SK-N-SH (cell line): ENCODE results near the gene CAMK2B. TPM values are rescaled to one million over a fixed set of nuclear protein-coding genes. Genes with fewer than 3 reads are reported as not detected.
A peak's percentile ranks its signal among the peaks of the same experiment; 100 is the strongest.

Source experiments
- CTCF ChIA-PET: fragments of 300-600, 350-600 bp; formaldehyde crosslinking; extraction: SDS; loops from one replicate; lab custom pipeline; 2021; lab: Yijun Ruan, JAX
- POLR2A ChIA-PET: fragments of 350-600 bp; sonication (Branson Sonifier 250); formaldehyde crosslinking; extraction: SDS; loops from one replicate; lab custom pipeline; 2020; ENCODE audit warnings: antibody characterized with exemption, inconsistent platforms; lab: Yijun Ruan, JAX
- DNase-seq: peaks from one replicate; pipeline ENCODE4 v3.0.0; 2012
- H2AFZ ChIP-seq: fragments of 200-600 bp; sonication (generic); 2 replicates; pipeline ENCODE4 v1.8.1; 2016; ENCODE audit warnings: antibody characterized with exemption, mild to moderate bottlenecking, low read depth
- H3F3A ChIP-seq: fragments of 200-600 bp; sonication (generic); replicated peaks from 2 replicates; pipeline ENCODE3; 2016; ENCODE audit warnings: antibody characterized with exemption, mild to moderate bottlenecking; ENCODE audit not compliant: insufficient read depth
- H3K27ac ChIP-seq, 2 experiments: fragments of 200-500 bp in 1 of 2; fragments of 200-600 bp in 1 of 2; sonication (Bioruptor generic) in 1 of 2; sonication (generic), shearing (Covaris generic) in 1 of 2; 2 replicates each; pipeline versions ENCODE4 v1.5.1 to v1.6.1; 2014 to 2016; ENCODE audit warnings: low read depth in 2 of 2, inconsistent platforms in 1 of 2, low read length in 1 of 2, mild to moderate bottlenecking in 1 of 2, mixed read lengths in 1 of 2
- H3K27me3 ChIP-seq: fragments of 200-600 bp; sonication (generic), shearing (Covaris generic); 2 replicates; pipeline ENCODE4 v1.6.1; 2016; ENCODE audit warnings: mixed run types; ENCODE audit not compliant: insufficient read depth
- H3K36me3 ChIP-seq, 2 experiments: fragments of 200-500 bp in 1 of 2; fragments of 200-600 bp in 1 of 2; sonication (Bioruptor generic) in 1 of 2; sonication (generic) in 1 of 2; replicated peaks in 1 of 2; 2 replicates each; pipeline versions ENCODE3 to v1.5.1; 2014 to 2016; ENCODE audit warnings: low read length in 1 of 2, mild to moderate bottlenecking in 1 of 2; ENCODE audit not compliant: insufficient read depth in 2 of 2, control insufficient read depth in 1 of 2
- H3K4me1 ChIP-seq, 2 experiments: fragments of 200-500 bp in 1 of 2; fragments of 200-600 bp in 1 of 2; sonication (Bioruptor generic) in 1 of 2; sonication (generic), shearing (Covaris generic) in 1 of 2; 2 replicates each; pipeline versions ENCODE4 v1.5.1 to v1.6.1; 2014 to 2016; ENCODE audit warnings: low read depth in 1 of 2, low read length in 1 of 2, mixed run types in 1 of 2; ENCODE audit not compliant: insufficient read depth in 2 of 2, control insufficient read depth in 1 of 2
- H3K4me2 ChIP-seq: fragments of 200-600 bp; sonication (generic), shearing (Covaris generic); 2 replicates; pipeline ENCODE4 v1.6.1; 2017; ENCODE audit warnings: mixed run types
- H3K4me3 ChIP-seq, 2 experiments: fragments of 200-500 bp in 1 of 2; fragments of 200-600 bp in 1 of 2; sonication (Bioruptor generic) in 1 of 2; sonication (generic), shearing (Covaris generic) in 1 of 2; 2 replicates each; pipeline versions ENCODE4 v1.5.1 to v1.8.1; 2014 to 2016; ENCODE audit warnings: low read depth in 2 of 2, inconsistent platforms in 1 of 2, low read length in 1 of 2, mild to moderate bottlenecking in 1 of 2, mixed read lengths in 1 of 2, moderate library complexity in 1 of 2
- H3K79me2 ChIP-seq: fragments of 200-600 bp; sonication (generic); 2 replicates; pipeline ENCODE4 v1.8.1; 2017; ENCODE audit warnings: mild to moderate bottlenecking; ENCODE audit not compliant: insufficient read depth
- H3K9ac ChIP-seq: fragments of 200-600 bp; sonication (generic); 2 replicates; pipeline ENCODE4 v1.6.1; 2017; ENCODE audit warnings: mixed run types
- H3K9me2 ChIP-seq: fragments of 200-600 bp; sonication (generic); 2 replicates; pipeline ENCODE4 v1.6.1; 2017; ENCODE audit warnings: mixed run types
- H3K9me3 ChIP-seq: fragments of 200-600 bp; sonication (generic); 2 replicates; pipeline ENCODE4 v1.6.1; 2017; ENCODE audit warnings: mixed run types, mild to moderate bottlenecking, moderate library complexity
- H4K20me1 ChIP-seq: fragments of 200-600 bp; sonication (generic); 2 replicates; pipeline ENCODE4 v1.6.1; 2017; ENCODE audit warnings: mild to moderate bottlenecking, mixed run types; ENCODE audit not compliant: insufficient read depth
- CHD2 ChIP-seq: fragments of 150-350 bp; IDR thresholded peaks from 2 replicates; pipeline ENCODE4 v1.6.1; 2018; ENCODE audit warnings: low read length; ENCODE audit not compliant: partially characterized antibody
- ELF1 ChIP-seq: IDR thresholded peaks from 2 replicates; pipeline ENCODE4 v1.4.0; 2012
- EP300 ChIP-seq, 2 experiments: IDR thresholded peaks; 2 replicates each; pipeline versions ENCODE4 v1.4.0 to v1.6.1; 2012; ENCODE audit warnings: borderline replicate concordance in 1 of 2, low read depth in 1 of 2, low read length in 1 of 2
- FOSL2 ChIP-seq: IDR thresholded peaks from 2 replicates; pipeline ENCODE4 v1.4.0; 2012; ENCODE audit warnings: low read depth, mild to moderate bottlenecking, moderate library complexity, borderline replicate concordance
- FOXJ3 ChIP-seq: sonication (generic); formaldehyde crosslinking; IDR thresholded peaks from 2 replicates; pipeline ENCODE4 v1.5.1; 2020; ENCODE audit warnings: mild to moderate bottlenecking, missing genetic modification reagents
- FOXM1 ChIP-seq: IDR thresholded peaks from 2 replicates; pipeline ENCODE4 v1.4.0; 2012; ENCODE audit warnings: low read depth, mild to moderate bottlenecking
- IRF3 ChIP-seq: fragments of 150-350 bp; IDR thresholded peaks from 2 replicates; pipeline ENCODE4 v1.6.1; 2016; ENCODE audit warnings: mild to moderate bottlenecking, low read depth, low read length
- MXI1 ChIP-seq: IDR thresholded peaks from 2 replicates; pipeline ENCODE4 v1.6.1; 2012; ENCODE audit warnings: mild to moderate bottlenecking, low read depth, low read length, improper control_type of control experiment
- NFIC ChIP-seq: IDR thresholded peaks from 2 replicates; pipeline ENCODE4 v1.4.0; 2012; ENCODE audit warnings: borderline replicate concordance
- RAD21 ChIP-seq: IDR thresholded peaks from 2 replicates; pipeline ENCODE4 v1.6.1; 2012; ENCODE audit warnings: mild to moderate bottlenecking, low read length
- REST ChIP-seq: IDR thresholded peaks from 2 replicates; pipeline ENCODE4 v1.6.1; 2012; ENCODE audit warnings: mild to moderate bottlenecking, low read depth, low read length, moderate library complexity
- TAF1 ChIP-seq: IDR thresholded peaks from 2 replicates; pipeline ENCODE4 v1.6.1; 2012; ENCODE audit warnings: low read depth, mild to moderate bottlenecking, low read length, moderate library complexity, borderline replicate concordance
- TCF12 ChIP-seq: IDR thresholded peaks from 2 replicates; pipeline ENCODE4 v1.4.0; 2012
- TEAD4 ChIP-seq: IDR thresholded peaks from 2 replicates; pipeline ENCODE4 v1.4.0; 2012; ENCODE audit warnings: mild to moderate bottlenecking, borderline replicate concordance; ENCODE audit not compliant: insufficient read depth
- YY1 ChIP-seq: IDR thresholded peaks from 2 replicates; pipeline ENCODE4 v1.4.0; 2012; ENCODE audit warnings: low read depth, mild to moderate bottlenecking
- WGBS: methylation state at CpG from one replicate; pipeline ENCODE4 v1.1.6; 2017; ENCODE audit warnings: low lambda C conversion rate; 5-methylcytosine and 5-hydroxymethylcytosine counted together
- polyA plus RNA-seq, 3 experiments: library from polyadenylated mRNA; depleted of rRNA; stranded (reverse); fragments of >200 nt; gene quantifications; 2 replicates each; pipeline ENCODE4 v1.2.3, GENCODE V29; 2012

CAMK2B gene
- polyA plus RNA-seq, 1 of the 3 experiments (the other 2 are of a cell fraction): 0.20 TPM

GRCh38 chr7:44220358-44221112 is 104.9 kb downstream of the CAMK2B start:
- TF ChIP-seq FOXJ3 (no peak), REST (no peak), TEAD4 (no peak), EP300 (IDR thresholded peaks at IDR 0.05; ENCODE audit: borderline replicate concordance in 1 of 2, low read depth in 1 of 2, low read length in 1 of 2) (no peak), ELF1 (no peak), FOXM1 (no peak), IRF3 (no peak), RAD21 (no peak), YY1 (no peak), TCF12 (no peak), FOSL2 (no peak), CHD2 (no peak), TAF1 (no peak), MXI1 (no peak), NFIC (no peak)
- POLR2A ChIA-PET: no interaction called here
- H3K79me2 ChIP-seq: no peaks in the 10 kb centered on the region
- no peak overlapping the region for H3K4me3 ChIP-seq
- H3F3A ChIP-seq: no peaks in the 10 kb centered on the region
- H4K20me1 ChIP-seq: 0 out of 2 replicates have a peak, but pooled peaks cover 1% of the 10 kb centered on the region
- no peak overlapping the region for H3K9ac ChIP-seq
- H3K9me2 ChIP-seq: no peaks in the 10 kb centered on the region
- H3K4me1 ChIP-seq: peaks cover 0 to 58% of the 10 kb centered on the region in 2 experiments; a peak in 1 of 4 replicates
- CTCF ChIA-PET: interaction anchor here (0.8 to 6.9 kb wide), 7 partner anchors 8 to 345 kb away, joined by 3 to 70 read pairs (median 4); no protein-coding TSS in a partner anchor
- no peak overlapping the region for H3K4me2 ChIP-seq
- WGBS: 79% methylated on average over 20 of the region's 24 CpGs
- H3K27ac ChIP-seq: no peak overlapping the region
- no peaks in the 10 kb centered on the region for H3K27me3 ChIP-seq
- peak; percentile 44 for DNase-seq
- H2AFZ ChIP-seq: no peak overlapping the region
- H3K9me3 ChIP-seq: no peaks in the 10 kb centered on the region
- H3K36me3 ChIP-seq: no peaks in the 10 kb centered on the region
